K562 (cell line): ENCODE measurements around the gene KCNJ9. TPM values are rescaled to one million over a fixed set of nuclear protein-coding genes. Genes with fewer than 3 reads are reported as not detected.

ENCODE experiments used
- BRCA1 ChIP-seq, 2 experiments: fragments of 450-650 bp in 1 of 2; sonication (generic) in 1 of 2; formaldehyde crosslinking in 1 of 2; IDR thresholded peaks; 2 replicates each; pipeline versions ENCODE4 v1.5.0 to v1.6.1; 2017 to 2020; ENCODE audit warnings: mild to moderate bottlenecking in 1 of 2, missing genetic modification reagents in 1 of 2
- C11orf30 ChIP-seq: fragments of 450-650 bp; IDR thresholded peaks from 2 replicates; pipeline ENCODE4 v1.6.1; 2016; ENCODE audit warnings: low read depth, mild to moderate bottlenecking
- DPF2 ChIP-seq: fragments of 450-650 bp; IDR thresholded peaks from 2 replicates; pipeline ENCODE4 v1.6.1; 2016
- ETS2 ChIP-seq: IDR thresholded peaks from 2 replicates; pipeline ENCODE4 v1.6.1; 2016; ENCODE audit warnings: borderline replicate concordance, missing genetic modification characterization, mild to moderate bottlenecking, moderate library complexity, missing compliant biosample characterization; ENCODE audit not compliant: poor library complexity, severe bottlenecking
- FOSL1 ChIP-seq: fragments of 200-800 bp; sonication (Bioruptor generic); conservative IDR thresholded peaks from 2 replicates; pipeline ENCODE4 v1.6.1; 2016; ENCODE audit warnings: missing genetic modification characterization, missing compliant biosample characterization
- JUN ChIP-seq, 2 experiments: sonication (generic) in 1 of 2; formaldehyde crosslinking in 1 of 2; IDR thresholded peaks; 2 replicates each; pipeline versions ENCODE4 v1.6.1 to v1.8.0; 2012 to 2022; ENCODE audit warnings: borderline replicate concordance in 2 of 2, mild to moderate bottlenecking in 2 of 2, improper control_type of control experiment in 1 of 2, low read depth in 1 of 2, low read length in 1 of 2, missing genetic modification reagents in 1 of 2
- NONO ChIP-seq, 2 experiments: fragments of 200-400 bp in 1 of 2; fragments of 450-650 bp in 1 of 2; formaldehyde crosslinking in 1 of 2; IDR thresholded peaks; 2 replicates each; pipeline ENCODE4 v1.6.1; 2017; ENCODE audit warnings: low read depth in 2 of 2, mild to moderate bottlenecking in 2 of 2, moderate library complexity in 2 of 2, low read length in 1 of 2
- ZNF3 ChIP-seq: fragments of 250-450 bp; sonication (Bioruptor Pico); IDR thresholded peaks from 2 replicates; pipeline ENCODE4 v1.5.0; 2021; ENCODE audit warnings: mild to moderate bottlenecking, moderate library complexity
- ZSCAN32 ChIP-seq: fragments of 450-650 bp; formaldehyde crosslinking; IDR thresholded peaks from 2 replicates; pipeline ENCODE4 v1.4.0; 2020; ENCODE audit warnings: mild to moderate bottlenecking, moderate library complexity
- polyA plus RNA-seq, 8 experiments: library from polyadenylated mRNA; depleted of rRNA in 4 of 8; stranded (reverse) in 5 of 8; unstranded in 3 of 8; fragments of >200 nt; fragmentation: Nextera tagmentation in 2 of 8; fragmentation: Illumina TruSeq in 1 of 8; extraction: Ambion mirVana in 2 of 8; extraction: Trizol in 1 of 8; gene quantifications; 2 replicates each; pipeline versions ENCODE4 v1.2.1 to v1.2.3, GENCODE V29; 2011 to 2014; ENCODE audit warnings: inconsistent platforms in 1 of 8, missing spikeins in 1 of 8
- total RNA-seq, 7 experiments: library from RNA; depleted of rRNA in 6 of 7; stranded (reverse); fragments of >200 nt in 6 of 7; fragmentation: Illumina TruSeq in 2 of 7; extraction: Trizol in 2 of 7; gene quantifications; 2 replicates each; pipeline versions ENCODE4 v1.2.1 to v1.2.3, GENCODE V29; 2011 to 2021; ENCODE audit warnings: low replicate concordance in 1 of 7
- TF ChIP-seq, protein P1 (sequence below): fragments of 450-650 bp; formaldehyde crosslinking; IDR thresholded peaks from 2 replicates; pipeline ENCODE4 v1.4.0; 2022; ENCODE audit warnings: mild to moderate bottlenecking, moderate library complexity
- TF ChIP-seq, protein P2 (sequence below): sonication (generic); formaldehyde crosslinking; IDR thresholded peaks from 2 replicates; pipeline ENCODE4 v1.8.1; 2023; ENCODE audit warnings: mild to moderate bottlenecking, missing genetic modification reagents
- TF ChIP-seq, protein P3 (sequence below): fragments of 200-400 bp; formaldehyde crosslinking; IDR thresholded peaks from 2 replicates; pipeline ENCODE4 v1.6.1; 2017; ENCODE audit warnings: mild to moderate bottlenecking, low read depth, low read length, moderate library complexity
- TF ChIP-seq, protein P4 (sequence below), 2 experiments: fragments of 150-350 bp in 1 of 2; IDR thresholded peaks; 2 replicates each; pipeline ENCODE4 v1.6.1; 2012 to 2016; ENCODE audit warnings: low read depth in 2 of 2, low read length in 2 of 2, mild to moderate bottlenecking in 1 of 2, moderate library complexity in 1 of 2
- TF ChIP-seq, protein P5 (sequence below): fragments of 450-650 bp; IDR thresholded peaks from 2 replicates; pipeline ENCODE4 v1.6.1; 2016; ENCODE audit warnings: mild to moderate bottlenecking

Gene KCNJ9
- total and polyA plus RNA-seq, 9 of the 15 experiments (the other 6 are each of a cell fraction or from before 2014, with no cell fraction given) = not detected

DNA sequence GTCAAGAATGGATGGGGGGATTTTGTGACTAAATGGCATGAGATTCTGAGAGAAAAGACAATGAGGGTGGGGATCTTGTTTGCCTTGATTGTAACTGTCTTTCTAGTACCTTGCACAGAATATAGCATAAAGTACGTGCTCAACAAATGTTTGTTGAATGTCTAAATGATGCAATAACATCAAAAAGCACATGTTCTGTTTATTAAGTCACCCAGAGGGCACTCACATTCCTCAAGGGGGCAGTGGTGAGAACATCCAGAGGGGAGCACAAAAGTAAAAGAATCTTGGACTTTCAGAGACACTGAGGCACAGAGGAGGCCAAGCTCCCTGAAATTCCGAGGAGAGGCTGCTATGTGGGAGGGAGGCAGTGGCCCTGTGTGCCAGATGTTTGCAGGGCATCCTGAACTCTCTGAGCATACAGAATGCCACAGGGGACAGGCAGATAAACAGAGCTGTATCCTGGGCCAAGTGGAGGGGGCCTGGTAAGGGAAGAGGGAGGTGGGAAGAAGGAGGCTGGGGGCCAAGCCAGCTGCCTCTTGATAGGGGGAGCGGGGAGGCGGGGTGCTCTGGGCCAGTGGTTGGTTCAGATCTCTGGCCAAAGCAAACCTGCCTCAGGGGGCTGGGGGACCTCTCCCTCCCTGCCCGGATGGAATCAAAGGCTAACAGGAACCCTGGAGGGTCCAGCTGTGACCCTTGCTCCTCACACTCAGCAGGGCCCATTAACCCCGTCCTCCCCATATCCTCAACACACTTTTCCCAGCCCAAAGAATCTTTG, 27.7 kb downstream of the KCNJ9 start (continued):
- TF ChIP-seq, protein P1, sequence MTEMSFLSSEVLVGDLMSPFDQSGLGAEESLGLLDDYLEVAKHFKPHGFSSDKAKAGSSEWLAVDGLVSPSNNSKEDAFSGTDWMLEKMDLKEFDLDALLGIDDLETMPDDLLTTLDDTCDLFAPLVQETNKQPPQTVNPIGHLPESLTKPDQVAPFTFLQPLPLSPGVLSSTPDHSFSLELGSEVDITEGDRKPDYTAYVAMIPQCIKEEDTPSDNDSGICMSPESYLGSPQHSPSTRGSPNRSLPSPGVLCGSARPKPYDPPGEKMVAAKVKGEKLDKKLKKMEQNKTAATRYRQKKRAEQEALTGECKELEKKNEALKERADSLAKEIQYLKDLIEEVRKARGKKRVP (CRISPR knock-in tag) = peak; percentile 93
- no peak for TF ChIP-seq C11orf30
- 0 out of 2 replicates have a peak, but pooled peaks have one; percentile 55 for TF ChIP-seq ZNF3 (CRISPR knock-in tag)
- TF ChIP-seq, protein P2, sequence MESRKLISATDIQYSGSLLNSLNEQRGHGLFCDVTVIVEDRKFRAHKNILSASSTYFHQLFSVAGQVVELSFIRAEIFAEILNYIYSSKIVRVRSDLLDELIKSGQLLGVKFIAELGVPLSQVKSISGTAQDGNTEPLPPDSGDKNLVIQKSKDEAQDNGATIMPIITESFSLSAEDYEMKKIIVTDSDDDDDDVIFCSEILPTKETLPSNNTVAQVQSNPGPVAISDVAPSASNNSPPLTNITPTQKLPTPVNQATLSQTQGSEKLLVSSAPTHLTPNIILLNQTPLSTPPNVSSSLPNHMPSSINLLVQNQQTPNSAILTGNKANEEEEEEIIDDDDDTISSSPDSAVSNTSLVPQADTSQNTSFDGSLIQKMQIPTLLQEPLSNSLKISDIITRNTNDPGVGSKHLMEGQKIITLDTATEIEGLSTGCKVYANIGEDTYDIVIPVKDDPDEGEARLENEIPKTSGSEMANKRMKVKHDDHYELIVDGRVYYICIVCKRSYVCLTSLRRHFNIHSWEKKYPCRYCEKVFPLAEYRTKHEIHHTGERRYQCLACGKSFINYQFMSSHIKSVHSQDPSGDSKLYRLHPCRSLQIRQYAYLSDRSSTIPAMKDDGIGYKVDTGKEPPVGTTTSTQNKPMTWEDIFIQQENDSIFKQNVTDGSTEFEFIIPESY = no peak
- TF ChIP-seq BRCA1 (IDR thresholded peaks at IDR 0.05) = no peak
- no peak for TF ChIP-seq BRCA1 (CRISPR knock-in tag; IDR thresholded peaks at IDR 0.05)
- TF ChIP-seq, protein P3, sequence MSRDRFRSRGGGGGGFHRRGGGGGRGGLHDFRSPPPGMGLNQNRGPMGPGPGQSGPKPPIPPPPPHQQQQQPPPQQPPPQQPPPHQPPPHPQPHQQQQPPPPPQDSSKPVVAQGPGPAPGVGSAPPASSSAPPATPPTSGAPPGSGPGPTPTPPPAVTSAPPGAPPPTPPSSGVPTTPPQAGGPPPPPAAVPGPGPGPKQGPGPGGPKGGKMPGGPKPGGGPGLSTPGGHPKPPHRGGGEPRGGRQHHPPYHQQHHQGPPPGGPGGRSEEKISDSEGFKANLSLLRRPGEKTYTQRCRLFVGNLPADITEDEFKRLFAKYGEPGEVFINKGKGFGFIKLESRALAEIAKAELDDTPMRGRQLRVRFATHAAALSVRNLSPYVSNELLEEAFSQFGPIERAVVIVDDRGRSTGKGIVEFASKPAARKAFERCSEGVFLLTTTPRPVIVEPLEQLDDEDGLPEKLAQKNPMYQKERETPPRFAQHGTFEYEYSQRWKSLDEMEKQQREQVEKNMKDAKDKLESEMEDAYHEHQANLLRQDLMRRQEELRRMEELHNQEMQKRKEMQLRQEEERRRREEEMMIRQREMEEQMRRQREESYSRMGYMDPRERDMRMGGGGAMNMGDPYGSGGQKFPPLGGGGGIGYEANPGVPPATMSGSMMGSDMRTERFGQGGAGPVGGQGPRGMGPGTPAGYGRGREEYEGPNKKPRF = no peak
- TF ChIP-seq, protein P4, sequence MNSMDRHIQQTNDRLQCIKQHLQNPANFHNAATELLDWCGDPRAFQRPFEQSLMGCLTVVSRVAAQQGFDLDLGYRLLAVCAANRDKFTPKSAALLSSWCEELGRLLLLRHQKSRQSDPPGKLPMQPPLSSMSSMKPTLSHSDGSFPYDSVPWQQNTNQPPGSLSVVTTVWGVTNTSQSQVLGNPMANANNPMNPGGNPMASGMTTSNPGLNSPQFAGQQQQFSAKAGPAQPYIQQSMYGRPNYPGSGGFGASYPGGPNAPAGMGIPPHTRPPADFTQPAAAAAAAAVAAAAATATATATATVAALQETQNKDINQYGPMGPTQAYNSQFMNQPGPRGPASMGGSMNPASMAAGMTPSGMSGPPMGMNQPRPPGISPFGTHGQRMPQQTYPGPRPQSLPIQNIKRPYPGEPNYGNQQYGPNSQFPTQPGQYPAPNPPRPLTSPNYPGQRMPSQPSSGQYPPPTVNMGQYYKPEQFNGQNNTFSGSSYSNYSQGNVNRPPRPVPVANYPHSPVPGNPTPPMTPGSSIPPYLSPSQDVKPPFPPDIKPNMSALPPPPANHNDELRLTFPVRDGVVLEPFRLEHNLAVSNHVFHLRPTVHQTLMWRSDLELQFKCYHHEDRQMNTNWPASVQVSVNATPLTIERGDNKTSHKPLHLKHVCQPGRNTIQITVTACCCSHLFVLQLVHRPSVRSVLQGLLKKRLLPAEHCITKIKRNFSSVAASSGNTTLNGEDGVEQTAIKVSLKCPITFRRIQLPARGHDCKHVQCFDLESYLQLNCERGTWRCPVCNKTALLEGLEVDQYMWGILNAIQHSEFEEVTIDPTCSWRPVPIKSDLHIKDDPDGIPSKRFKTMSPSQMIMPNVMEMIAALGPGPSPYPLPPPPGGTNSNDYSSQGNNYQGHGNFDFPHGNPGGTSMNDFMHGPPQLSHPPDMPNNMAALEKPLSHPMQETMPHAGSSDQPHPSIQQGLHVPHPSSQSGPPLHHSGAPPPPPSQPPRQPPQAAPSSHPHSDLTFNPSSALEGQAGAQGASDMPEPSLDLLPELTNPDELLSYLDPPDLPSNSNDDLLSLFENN (IDR thresholded peaks at IDR 0.05; ENCODE audit: low read depth in 2 of 2, low read length in 2 of 2) = no peak
- TF ChIP-seq, protein P5, sequence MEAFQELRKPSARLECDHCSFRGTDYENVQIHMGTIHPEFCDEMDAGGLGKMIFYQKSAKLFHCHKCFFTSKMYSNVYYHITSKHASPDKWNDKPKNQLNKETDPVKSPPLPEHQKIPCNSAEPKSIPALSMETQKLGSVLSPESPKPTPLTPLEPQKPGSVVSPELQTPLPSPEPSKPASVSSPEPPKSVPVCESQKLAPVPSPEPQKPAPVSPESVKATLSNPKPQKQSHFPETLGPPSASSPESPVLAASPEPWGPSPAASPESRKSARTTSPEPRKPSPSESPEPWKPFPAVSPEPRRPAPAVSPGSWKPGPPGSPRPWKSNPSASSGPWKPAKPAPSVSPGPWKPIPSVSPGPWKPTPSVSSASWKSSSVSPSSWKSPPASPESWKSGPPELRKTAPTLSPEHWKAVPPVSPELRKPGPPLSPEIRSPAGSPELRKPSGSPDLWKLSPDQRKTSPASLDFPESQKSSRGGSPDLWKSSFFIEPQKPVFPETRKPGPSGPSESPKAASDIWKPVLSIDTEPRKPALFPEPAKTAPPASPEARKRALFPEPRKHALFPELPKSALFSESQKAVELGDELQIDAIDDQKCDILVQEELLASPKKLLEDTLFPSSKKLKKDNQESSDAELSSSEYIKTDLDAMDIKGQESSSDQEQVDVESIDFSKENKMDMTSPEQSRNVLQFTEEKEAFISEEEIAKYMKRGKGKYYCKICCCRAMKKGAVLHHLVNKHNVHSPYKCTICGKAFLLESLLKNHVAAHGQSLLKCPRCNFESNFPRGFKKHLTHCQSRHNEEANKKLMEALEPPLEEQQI = no peak
- TF ChIP-seq FOSL1 (tag) = no peak
- peak; percentile 36; the same call in 1 of the 2 replicates for TF ChIP-seq DPF2
- no peak for TF ChIP-seq NONO (IDR thresholded peaks at IDR 0.05; ENCODE audit: low read depth in 2 of 2, low read length in 1 of 2)
- 0 out of 2 replicates have a peak, but pooled peaks have one; percentile 6 for TF ChIP-seq JUN (IDR thresholded peaks at IDR 0.05; ENCODE audit: borderline replicate concordance, low read depth, low read length)
- no peak for TF ChIP-seq JUN (CRISPR knock-in tag; IDR thresholded peaks at IDR 0.05; ENCODE audit: borderline replicate concordance)
- TF ChIP-seq ETS2 (tag) = no peak
- TF ChIP-seq ZSCAN32 (CRISPR knock-in tag) = peak; percentile 86
